HepG2 (cell line): ENCODE measurements around the gene JDP2.

Experiments
- NCOR1 ChIP-seq: fragments of 200-600 bp; sonication (generic); IDR thresholded peaks from 2 replicates; pipeline ENCODE4 v1.7.0; 2017; ENCODE audit warnings: antibody characterized with exemption, low read length, borderline replicate concordance
- NFE2L2 ChIP-seq: fragments of 150-350 bp; IDR thresholded peaks from 2 replicates; pipeline ENCODE4 v1.6.1; 2014; ENCODE audit warnings: low read length
- TF ChIP-seq, protein P1 (sequence below): sonication (generic); formaldehyde crosslinking; IDR thresholded peaks from 2 replicates; pipeline ENCODE4 v1.5.0; 2020; ENCODE audit warnings: mild to moderate bottlenecking, missing genetic modification reagents, moderate library complexity

DNA sequence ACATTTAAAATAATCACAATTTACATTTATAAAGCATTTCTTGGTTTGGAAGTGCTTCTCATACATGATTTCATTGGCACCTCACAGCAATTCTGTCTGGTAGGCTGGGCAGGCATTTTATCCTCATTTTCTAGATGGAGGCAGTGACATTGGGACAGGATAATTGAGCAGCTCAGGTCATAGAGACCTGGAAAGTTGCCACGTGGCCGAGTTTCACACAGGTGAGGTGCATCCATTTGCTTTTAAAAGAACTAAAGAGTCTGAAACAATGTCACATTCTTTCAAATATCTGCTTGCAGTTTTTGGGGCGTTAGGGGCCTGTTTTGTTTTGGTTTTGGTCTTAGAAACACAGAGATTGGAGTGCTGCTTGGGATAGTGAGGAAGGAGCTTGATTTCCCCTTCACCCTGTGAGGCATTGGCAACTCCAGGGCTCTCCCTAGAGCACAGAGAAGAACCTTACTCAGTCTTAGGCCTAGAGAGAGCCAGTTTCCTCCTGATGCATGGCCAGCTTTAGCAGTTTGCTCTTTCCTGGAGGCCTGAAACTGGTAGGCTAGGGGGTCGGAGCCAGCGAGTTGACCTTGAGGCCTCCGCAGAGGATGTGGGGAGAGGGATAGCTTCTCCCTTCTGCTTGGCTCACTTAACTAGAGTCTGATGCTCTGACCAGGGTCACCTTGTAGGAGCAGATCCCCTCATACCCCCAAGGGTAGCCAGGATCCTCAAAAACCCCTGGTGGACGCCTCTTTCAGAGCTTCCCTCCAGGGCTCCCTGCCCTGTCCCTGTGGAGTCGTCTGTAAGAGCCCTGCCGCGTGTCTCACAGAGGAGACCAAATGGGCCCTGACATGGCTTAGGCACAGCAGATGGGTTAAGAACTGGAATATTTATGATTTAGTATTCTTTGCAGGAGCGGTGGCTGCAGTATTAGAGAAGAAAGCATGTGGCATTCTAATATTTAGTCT lies 34.9 kb upstream of the JDP2 start:
- TF ChIP-seq NCOR1 (no peak), NFE2L2 (no peak)
- TF ChIP-seq, protein P1, sequence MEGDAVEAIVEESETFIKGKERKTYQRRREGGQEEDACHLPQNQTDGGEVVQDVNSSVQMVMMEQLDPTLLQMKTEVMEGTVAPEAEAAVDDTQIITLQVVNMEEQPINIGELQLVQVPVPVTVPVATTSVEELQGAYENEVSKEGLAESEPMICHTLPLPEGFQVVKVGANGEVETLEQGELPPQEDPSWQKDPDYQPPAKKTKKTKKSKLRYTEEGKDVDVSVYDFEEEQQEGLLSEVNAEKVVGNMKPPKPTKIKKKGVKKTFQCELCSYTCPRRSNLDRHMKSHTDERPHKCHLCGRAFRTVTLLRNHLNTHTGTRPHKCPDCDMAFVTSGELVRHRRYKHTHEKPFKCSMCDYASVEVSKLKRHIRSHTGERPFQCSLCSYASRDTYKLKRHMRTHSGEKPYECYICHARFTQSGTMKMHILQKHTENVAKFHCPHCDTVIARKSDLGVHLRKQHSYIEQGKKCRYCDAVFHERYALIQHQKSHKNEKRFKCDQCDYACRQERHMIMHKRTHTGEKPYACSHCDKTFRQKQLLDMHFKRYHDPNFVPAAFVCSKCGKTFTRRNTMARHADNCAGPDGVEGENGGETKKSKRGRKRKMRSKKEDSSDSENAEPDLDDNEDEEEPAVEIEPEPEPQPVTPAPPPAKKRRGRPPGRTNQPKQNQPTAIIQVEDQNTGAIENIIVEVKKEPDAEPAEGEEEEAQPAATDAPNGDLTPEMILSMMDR (CRISPR knock-in tag), result no peak
